GM21576 (cell line): ENCODE results near the gene ZNF329.
"Not testable (repeated sequence)": the region's sequence is repeated elsewhere in the genome, so short reads cannot be mapped to it uniquely, and the experiment has no call there.

Experiments
- ATAC-seq: cut with Tn5 transposase; IDR thresholded peaks from one replicate; pipeline ENCODE4 v1.9.1; 2021; ENCODE audit warnings: mild to moderate bottlenecking, moderate library complexity; ENCODE audit not compliant: unreplicated experiment

The ZNF329 gene

GRCh38 chr19:58150328-58150921 lies at the start of gene ZNF329:
ZNF329 (minus strand) TSS chr19:58150789; CDS start chr19:58129503, 21,286 bp downstream.
- peak; percentile 64 for ATAC-seq

DNA sequence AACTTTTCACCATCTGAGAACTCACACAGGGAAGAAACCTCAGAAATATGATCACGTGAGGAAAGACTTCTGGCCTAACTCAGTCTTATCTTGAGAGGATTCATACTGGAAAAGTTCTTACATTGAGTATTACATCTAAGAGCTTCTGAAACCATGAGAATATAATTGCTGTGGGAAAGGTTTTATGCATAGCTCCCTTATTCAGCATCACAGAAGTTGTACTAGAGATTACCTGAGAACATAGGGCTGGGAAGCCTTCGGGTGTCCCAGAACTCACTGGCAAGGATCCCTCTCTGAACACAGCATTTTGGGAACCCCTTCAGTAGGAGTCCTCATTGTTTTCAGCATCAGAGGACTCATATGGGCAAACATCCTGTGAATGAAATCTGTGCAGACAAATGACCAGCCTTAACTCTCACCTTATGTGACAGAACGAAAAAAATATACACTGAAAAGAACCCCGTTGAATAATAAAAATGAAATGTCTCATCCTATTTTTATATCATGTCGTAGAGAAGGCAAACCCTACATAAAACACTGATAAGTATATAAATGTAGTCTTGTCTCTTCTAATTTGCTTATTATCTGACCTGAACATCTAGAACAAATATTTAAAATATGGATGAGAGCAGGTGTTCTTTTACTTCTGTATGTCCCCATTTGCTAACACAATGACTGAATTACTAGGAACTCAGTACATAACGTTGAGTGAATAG lies 46.5 kb upstream of the ZNF329 start:
- no peak for ATAC-seq

GRCh38 chr19:58183817-58184215 lies 33.2 kb upstream of the ZNF329 start:
- no peak for ATAC-seq

GRCh38 chr19:58182989-58183816 lies 32.6 kb upstream of the ZNF329 start, which contains the start of gene ZNF274:
ZNF274 (plus strand) TSS chr19:58183061; CDS start chr19:58183966, 905 bp downstream.
- ATAC-seq: peak; percentile 78

- ATAC-seq: no peak
Observed at GRCh38 chr19:58182577-58182988, 32.0 kb upstream of the ZNF329 start.

GRCh38 chr19:58181902-58182576 lies 31.4 kb upstream of the ZNF329 start:
- ATAC-seq: no peak

- ATAC-seq: no peak
Observed at GRCh38 chr19:58170860-58171259, 20.3 kb upstream of the ZNF329 start.

DNA sequence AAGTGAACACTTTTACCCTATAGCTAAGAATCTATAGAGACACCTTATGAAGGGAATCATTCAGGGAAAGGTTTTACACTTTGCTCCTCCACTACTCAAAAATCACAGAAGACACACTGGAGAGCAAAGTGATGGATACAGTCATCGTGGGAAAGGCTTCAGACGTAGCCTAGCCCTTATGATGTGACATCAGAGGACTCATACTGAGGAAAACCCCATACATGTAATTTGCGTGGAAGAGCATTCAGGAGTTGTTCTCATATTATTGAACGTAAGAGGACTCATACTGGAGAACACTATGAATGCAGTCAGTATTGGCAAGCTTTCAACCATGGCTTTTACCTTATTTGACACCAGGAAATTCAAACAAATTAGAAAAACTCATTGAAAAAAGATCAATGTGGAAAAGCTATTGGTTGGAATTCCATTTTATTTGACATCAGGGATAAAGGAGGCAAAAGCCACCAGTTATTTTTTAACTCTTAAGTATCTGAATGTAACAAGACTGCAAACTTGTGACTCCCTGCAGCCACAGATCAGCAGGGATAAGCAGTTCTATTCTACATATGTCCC lies 16.2 kb upstream of the ZNF329 start:
- ATAC-seq: no peak

GRCh38 chr19:58166268-58166667 lies 15.7 kb upstream of the ZNF329 start:
- ATAC-seq: no peak

DNA sequence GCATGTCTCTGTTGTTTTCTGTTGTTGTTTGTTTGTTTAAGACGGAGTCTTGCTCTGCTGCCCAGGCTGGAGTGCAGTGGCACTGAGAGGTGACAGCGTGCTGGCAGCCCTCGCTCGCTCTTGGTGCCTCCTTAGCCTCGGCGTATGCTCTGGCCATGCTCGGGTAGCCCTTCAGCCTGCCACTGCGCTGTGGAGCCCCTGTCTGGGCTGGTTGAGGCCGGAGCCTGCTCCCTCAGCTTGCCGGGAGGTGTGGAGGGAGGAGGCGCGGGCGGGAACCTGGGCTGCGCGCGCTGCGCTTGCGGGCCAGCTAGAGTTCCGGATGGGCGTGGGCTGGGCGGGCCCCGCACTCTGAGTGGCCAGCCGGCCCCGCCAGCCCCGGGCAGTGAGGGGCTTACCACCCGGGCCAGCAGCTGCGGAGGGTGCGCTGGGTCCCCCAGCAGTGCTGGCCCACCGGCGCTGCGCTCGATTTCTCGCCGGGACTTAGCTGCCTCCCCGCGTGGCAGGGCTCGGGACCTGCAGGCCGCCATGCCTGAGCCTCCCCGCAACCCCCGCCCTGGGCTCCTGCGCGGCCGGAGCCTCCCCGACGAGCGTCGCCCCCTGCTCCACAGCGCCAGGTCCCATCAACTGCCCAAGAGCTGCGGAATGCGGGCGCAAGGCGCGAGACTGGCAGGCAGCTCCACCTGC lies 6.6 kb upstream of the ZNF329 start:
- no peak for ATAC-seq

- peak; percentile 55 for ATAC-seq
Observed at GRCh38 chr19:58154679-58155648, 4.4 kb upstream of the ZNF329 start.

GRCh38 chr19:58154287-58154678 lies 3.7 kb upstream of the ZNF329 start:
- ATAC-seq: no peak

DNA sequence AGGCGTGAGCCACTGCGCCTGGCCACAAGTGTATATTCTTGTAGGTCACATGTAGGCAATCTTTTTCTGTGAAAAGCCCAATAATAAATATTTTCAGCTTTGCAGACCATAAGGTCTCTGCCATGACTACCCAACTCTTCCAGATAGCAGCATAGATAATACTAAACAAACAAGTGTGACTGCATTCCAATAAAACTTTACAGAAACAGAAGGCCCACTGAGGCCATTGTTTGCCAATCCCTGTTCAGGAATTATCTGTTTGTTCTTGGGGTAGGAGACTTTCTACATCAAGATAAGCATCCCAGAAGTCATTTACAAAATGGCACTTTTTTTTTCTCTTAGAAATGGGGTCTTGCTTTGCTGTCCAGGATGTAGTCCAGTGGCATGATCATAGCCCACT lies 2.8 kb upstream of the ZNF329 start:
- ATAC-seq: no peak

- not testable (repeated sequence) for ATAC-seq
Observed at GRCh38 chr19:58147475-58147874, 3.1 kb downstream of the ZNF329 start.

DNA sequence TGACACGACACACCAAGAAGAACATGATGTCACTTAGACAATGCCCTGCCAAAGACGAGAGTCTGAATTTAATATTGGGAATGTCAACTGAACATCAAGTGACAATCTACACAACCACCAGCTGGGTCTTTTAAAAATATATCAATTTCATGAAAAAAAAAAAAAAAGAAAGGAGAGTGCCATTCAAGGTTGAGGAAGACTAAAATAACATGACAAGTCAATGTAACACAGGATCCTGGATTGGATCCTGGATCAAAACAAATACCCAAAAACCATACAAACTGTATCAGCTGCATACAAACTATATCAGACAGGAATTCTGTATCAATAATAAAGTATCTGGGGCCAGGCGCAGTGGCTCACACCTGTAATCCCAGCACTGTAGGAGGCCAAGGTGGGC lies 4.7 kb downstream of the ZNF329 start:
- no peak for ATAC-seq

DNA sequence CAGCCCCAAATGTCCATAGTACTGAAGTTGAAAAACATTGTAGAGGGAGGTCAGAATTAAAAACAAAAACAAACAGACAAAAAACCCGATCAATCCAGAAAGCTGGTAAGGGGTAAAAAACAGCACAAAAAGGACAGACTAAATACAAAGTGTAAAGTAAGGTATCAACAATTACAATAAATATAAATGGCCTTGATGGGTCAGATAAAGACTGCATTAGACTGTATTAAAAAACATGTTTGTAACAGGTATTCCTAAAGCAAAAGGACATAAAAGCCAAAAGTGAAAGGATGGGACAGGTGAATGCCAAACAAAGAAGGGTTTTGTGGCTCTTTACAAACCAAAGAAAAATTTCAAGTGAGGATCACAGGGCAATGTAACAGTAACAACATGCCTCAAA lies 16.3 kb downstream of the ZNF329 start:
- ATAC-seq: no peak

GRCh38 chr19:58129284-58129683 lies 21.3 kb downstream of the ZNF329 start:
- no peak for ATAC-seq

- ATAC-seq: no peak
Observed at GRCh38 chr19:58128041-58128685, 22.4 kb downstream of the ZNF329 start.

- no peak for ATAC-seq
Observed at GRCh38 chr19:58123354-58123753, 27.2 kb downstream of the ZNF329 start.
